SK-N-MC (cell line): ENCODE data around the gene TTC1.

ENCODE experiments used
- DNase-seq: peaks from one replicate; pipeline ENCODE4 v3.0.0-alpha.2; 2011; ENCODE audit warnings: low read depth, low spot score
- H3K27ac ChIP-seq: fragments of 200-600 bp; sonication (generic); 2 replicates; pipeline ENCODE4 v1.5.1; 2016; ENCODE audit warnings: mixed run types
- H3K36me3 ChIP-seq: fragments of 200-600 bp; sonication (generic); 2 replicates; pipeline ENCODE4 v1.6.1; 2017; ENCODE audit warnings: antibody characterized with exemption, low read length, mixed read lengths; ENCODE audit not compliant: insufficient read depth
- H3K4me3 ChIP-seq: fragments of 200-600 bp; sonication (generic); 2 replicates; pipeline ENCODE4 v1.5.1; 2016
- H3K9ac ChIP-seq: fragments of 200-600 bp; sonication (generic); 2 replicates; pipeline ENCODE4 v1.8.0; 2017; ENCODE audit warnings: mixed run types, mixed read lengths; ENCODE audit not compliant: insufficient read length
- H3K9me3 ChIP-seq: fragments of 200-600 bp; sonication (generic); 2 replicates; pipeline ENCODE4 v1.6.1; 2017; ENCODE audit warnings: low read depth, mild to moderate bottlenecking, antibody characterized with exemption, low read length, moderate library complexity, mixed read lengths
- EZH2 ChIP-seq: fragments of 200-600 bp; sonication (generic); IDR thresholded peaks from one replicate; pipeline ENCODE4 v1.6.1; 2017; ENCODE audit warnings: antibody characterized with exemption
- FOXP2 ChIP-seq: optimal IDR thresholded peaks from 2 replicates; pipeline ENCODE3; 2011; ENCODE audit warnings: mild to moderate bottlenecking, moderate library complexity; ENCODE audit not compliant: insufficient read depth; ENCODE audit errors: extremely low read length, control extremely low read depth
- POLR2AphosphoS5 ChIP-seq: IDR thresholded peaks from 2 replicates; pipeline ENCODE4 v1.6.1; 2012; ENCODE audit warnings: mild to moderate bottlenecking, low read depth, low read length, borderline replicate concordance

The TTC1 gene

DNA sequence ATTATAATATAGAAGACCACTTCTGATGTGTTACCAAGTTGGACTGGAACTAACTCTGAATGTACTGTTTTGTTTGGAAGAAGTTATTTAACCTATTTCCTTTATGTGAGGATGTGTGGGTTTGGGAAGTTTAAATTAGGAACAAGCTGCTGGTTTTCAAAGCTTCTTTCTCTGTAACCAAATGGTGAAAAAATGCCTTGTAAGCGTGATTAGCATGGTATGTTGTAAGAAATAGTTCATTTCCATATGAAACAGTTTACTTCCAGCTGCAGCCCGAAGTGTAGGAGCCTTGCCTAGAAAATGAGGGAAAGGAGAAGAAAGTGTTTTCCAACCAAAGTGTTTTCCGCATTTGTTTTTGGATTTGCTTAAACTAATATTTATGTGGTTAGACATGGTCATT is 36.0 kb downstream of the TTC1 start:
- Histone ChIP-seq H3K27ac (peak overlapping the region; percentile 91), H3K4me3 (peak overlapping the region; percentile 46; the same call in 1 of the 2 replicates), H3K9me3 (no peaks in the 10 kb centered on the region), H3K9ac (peak overlapping the region; percentile 24), H3K36me3 (peaks cover 23% of the 10 kb centered on the region)
- DNase-seq, result peak; percentile 57
- TF ChIP-seq FOXP2 (no peak), EZH2 (no peak), POLR2AphosphoS5 (no peak)

GRCh38 chr5:160047423-160047822 is 38.5 kb downstream of the TTC1 start:
- Histone ChIP-seq H3K27ac (no peak overlapping the region), H3K4me3 (no peak overlapping the region), H3K36me3 (peaks cover 37% of the 10 kb centered on the region), H3K9me3 (no peaks in the 10 kb centered on the region), H3K9ac (no peak overlapping the region)
- TF ChIP-seq POLR2AphosphoS5 (no peak), EZH2 (no peak), FOXP2 (no peak)
- no peak for DNase-seq

GRCh38 chr5:160048131-160048530 is 39.2 kb downstream of the TTC1 start:
- no peak for TF ChIP-seq FOXP2
- no peak for TF ChIP-seq EZH2
- TF ChIP-seq POLR2AphosphoS5, result no peak
- H3K36me3 ChIP-seq, result peaks cover 39% of the 10 kb centered on the region
- no peak overlapping the region for H3K4me3 ChIP-seq
- H3K9me3 ChIP-seq, result no peaks in the 10 kb centered on the region
- no peak overlapping the region for H3K27ac ChIP-seq
- no peak overlapping the region for H3K9ac ChIP-seq
- no peak for DNase-seq

DNA sequence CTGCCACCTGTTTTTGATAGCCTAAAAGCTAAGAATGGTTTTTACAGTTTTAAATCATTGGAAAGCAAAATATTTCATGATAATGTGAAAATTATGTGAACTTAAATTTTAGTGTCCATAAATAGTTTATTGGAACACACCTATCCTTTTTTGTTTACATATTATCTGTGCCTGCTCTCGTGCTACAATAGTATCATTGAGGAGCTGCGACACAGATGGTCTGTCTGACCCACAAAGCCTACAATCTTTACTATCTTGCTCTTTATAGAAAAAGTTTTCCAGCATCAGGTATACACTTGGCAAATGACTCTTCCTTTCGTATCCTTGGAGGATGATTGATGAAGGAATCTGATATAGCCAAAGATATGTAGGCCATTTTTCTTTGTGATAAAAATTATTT is 40.2 kb downstream of the TTC1 start:
- DNase-seq, result no peak
- Histone ChIP-seq H3K9ac (no peak overlapping the region), H3K4me3 (no peak overlapping the region), H3K27ac (no peak overlapping the region), H3K36me3 (peaks cover 47% of the 10 kb centered on the region), H3K9me3 (no peaks in the 10 kb centered on the region)
- TF ChIP-seq EZH2 (no peak), FOXP2 (no peak), POLR2AphosphoS5 (no peak)

- TF ChIP-seq POLR2AphosphoS5 (no peak), EZH2 (no peak), FOXP2 (no peak)
- H3K36me3 ChIP-seq, result peaks cover 92% of the 10 kb centered on the region
- no peak overlapping the region for H3K9ac ChIP-seq
- no peak overlapping the region for H3K27ac ChIP-seq
- no peaks in the 10 kb centered on the region for H3K9me3 ChIP-seq
- no peak for DNase-seq
- no peak overlapping the region for H3K4me3 ChIP-seq
These were observed 45.1 kb downstream of the TTC1 start for GRCh38 chr5:160054047-160054446.

GRCh38 chr5:160054831-160055230 is 45.9 kb downstream of the TTC1 start:
- TF ChIP-seq FOXP2, result no peak
- no peak for TF ChIP-seq EZH2
- no peak for TF ChIP-seq POLR2AphosphoS5
- H3K4me3 ChIP-seq, result no peak overlapping the region
- H3K36me3 ChIP-seq, result peaks cover 92% of the 10 kb centered on the region
- no peak overlapping the region for H3K9ac ChIP-seq
- H3K9me3 ChIP-seq, result no peaks in the 10 kb centered on the region
- DNase-seq, result no peak
- no peak overlapping the region for H3K27ac ChIP-seq

- H3K4me3 ChIP-seq, result no peak overlapping the region
- H3K9ac ChIP-seq, result no peak overlapping the region
- TF ChIP-seq FOXP2 (no peak), POLR2AphosphoS5 (no peak), EZH2 (no peak)
- H3K36me3 ChIP-seq, result peaks cover 83% of the 10 kb centered on the region
- DNase-seq, result no peak
- no peak overlapping the region for H3K27ac ChIP-seq
- no peaks in the 10 kb centered on the region for H3K9me3 ChIP-seq
These were observed 48.3 kb downstream of the TTC1 start for GRCh38 chr5:160057256-160057655.

- DNase-seq, result no peak
- Histone ChIP-seq H3K4me3 (no peak overlapping the region), H3K9ac (no peak overlapping the region), H3K27ac (no peak overlapping the region), H3K36me3 (peaks cover 68% of the 10 kb centered on the region), H3K9me3 (no peaks in the 10 kb centered on the region)
- TF ChIP-seq FOXP2 (no peak), EZH2 (no peak), POLR2AphosphoS5 (no peak)
These were observed 51.1 kb downstream of the TTC1 start for GRCh38 chr5:160060001-160060400.

DNA sequence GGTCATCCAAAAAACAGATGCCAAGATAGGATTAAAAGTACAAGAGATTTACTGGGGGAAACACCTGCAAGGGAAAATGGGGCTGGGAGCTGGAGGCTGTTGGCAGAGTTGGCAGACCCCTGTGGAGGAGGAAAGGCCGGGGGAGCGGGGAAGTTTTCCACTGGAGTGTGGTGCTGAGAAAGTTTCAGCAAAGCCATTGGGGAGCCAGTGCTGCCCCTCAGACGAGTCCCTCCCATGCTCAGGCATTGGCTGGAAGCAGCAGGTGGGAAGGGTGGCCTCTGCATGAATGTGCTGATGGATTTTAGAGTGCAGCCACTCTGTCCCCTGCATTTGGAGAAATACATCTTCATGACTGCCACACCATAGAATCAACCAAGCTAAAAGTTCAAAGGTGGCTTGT is 52.8 kb downstream of the TTC1 start:
- no peak overlapping the region for H3K27ac ChIP-seq
- H3K9ac ChIP-seq, result no peak overlapping the region
- H3K9me3 ChIP-seq, result no peaks in the 10 kb centered on the region
- DNase-seq, result no peak
- peaks cover 59% of the 10 kb centered on the region for H3K36me3 ChIP-seq
- no peak for TF ChIP-seq EZH2
- no peak overlapping the region for H3K4me3 ChIP-seq

DNA sequence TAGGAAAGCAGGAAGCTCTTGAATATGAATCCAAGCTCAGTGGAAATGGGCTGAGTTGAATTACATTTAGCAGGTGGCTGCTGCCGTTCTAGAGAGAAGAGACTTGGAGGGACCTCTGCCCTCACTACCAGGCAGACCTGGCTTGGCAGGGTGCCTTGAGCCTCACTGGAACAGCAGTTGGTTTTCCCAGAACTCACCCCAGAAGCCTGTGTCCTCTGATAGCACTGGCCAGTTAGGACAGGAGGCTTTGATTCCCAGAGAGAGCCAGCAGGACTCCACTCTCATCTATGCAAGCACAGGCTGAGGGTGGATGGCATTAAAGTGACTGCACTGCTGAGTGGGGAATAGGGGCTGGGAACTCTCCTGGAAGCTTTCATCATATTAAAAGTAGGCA is 55.5 kb downstream of the TTC1 start:
- H3K9me3 ChIP-seq, result no peaks in the 10 kb centered on the region
- TF ChIP-seq EZH2 (no peak), POLR2AphosphoS5 (no peak), FOXP2 (no peak)
- no peak overlapping the region for H3K4me3 ChIP-seq

More for the DNA sequence above, 55.5 kb downstream of the TTC1 start:
- no peak for DNase-seq
- H3K36me3 ChIP-seq, result peaks cover 35% of the 10 kb centered on the region
- no peak overlapping the region for H3K27ac ChIP-seq
- no peak overlapping the region for H3K9ac ChIP-seq
